Ishikawa (cell line): ENCODE data around the gene AKR7A3.

Experiments used
- CEBPB ChIP-seq: IDR thresholded peaks from 2 replicates; pipeline ENCODE4 v1.6.1; 2012
- CREB1 ChIP-seq: IDR thresholded peaks from 2 replicates; pipeline ENCODE4 v1.6.1; 2012; ENCODE audit warnings: low read depth
- EGR1 ChIP-seq: IDR thresholded peaks from 2 replicates; pipeline ENCODE4 v1.6.1; 2012
- EP300 ChIP-seq: IDR thresholded peaks from 2 replicates; pipeline ENCODE4 v1.6.1; 2012; ENCODE audit warnings: borderline replicate concordance
- FOXM1 ChIP-seq: IDR thresholded peaks from 2 replicates; pipeline ENCODE4 v1.6.1; 2012; ENCODE audit warnings: low read depth, borderline replicate concordance
- NFIC ChIP-seq: IDR thresholded peaks from 2 replicates; pipeline ENCODE4 v1.6.1; 2012
- RAD21 ChIP-seq: IDR thresholded peaks from 2 replicates; pipeline ENCODE4 v1.6.1; 2012; ENCODE audit warnings: low read depth
- TAF1 ChIP-seq: IDR thresholded peaks from 2 replicates; pipeline ENCODE4 v1.6.1; 2012; ENCODE audit warnings: low read depth, mild to moderate bottlenecking
- TCF12 ChIP-seq: IDR thresholded peaks from 2 replicates; pipeline ENCODE4 v1.6.1; 2012; ENCODE audit warnings: low read depth
- TEAD4 ChIP-seq: IDR thresholded peaks from 2 replicates; pipeline ENCODE4 v1.6.1; 2012
- USF1 ChIP-seq: IDR thresholded peaks from 2 replicates; pipeline ENCODE4 v1.6.1; 2012
- YY1 ChIP-seq: IDR thresholded peaks from 2 replicates; pipeline ENCODE4 v1.6.1; 2012; ENCODE audit warnings: low read depth
- ZBTB7A ChIP-seq: IDR thresholded peaks from 2 replicates; pipeline ENCODE4 v1.6.1; 2012; ENCODE audit warnings: low read depth
- TF ChIP-seq, protein P1 (sequence below): IDR thresholded peaks from 2 replicates; pipeline ENCODE4 v1.6.1; 2012; ENCODE audit warnings: low read depth, mild to moderate bottlenecking
- TF ChIP-seq, protein P2 (sequence below): IDR thresholded peaks from 2 replicates; pipeline ENCODE4 v1.6.1; 2012

The AKR7A3 gene

DNA sequence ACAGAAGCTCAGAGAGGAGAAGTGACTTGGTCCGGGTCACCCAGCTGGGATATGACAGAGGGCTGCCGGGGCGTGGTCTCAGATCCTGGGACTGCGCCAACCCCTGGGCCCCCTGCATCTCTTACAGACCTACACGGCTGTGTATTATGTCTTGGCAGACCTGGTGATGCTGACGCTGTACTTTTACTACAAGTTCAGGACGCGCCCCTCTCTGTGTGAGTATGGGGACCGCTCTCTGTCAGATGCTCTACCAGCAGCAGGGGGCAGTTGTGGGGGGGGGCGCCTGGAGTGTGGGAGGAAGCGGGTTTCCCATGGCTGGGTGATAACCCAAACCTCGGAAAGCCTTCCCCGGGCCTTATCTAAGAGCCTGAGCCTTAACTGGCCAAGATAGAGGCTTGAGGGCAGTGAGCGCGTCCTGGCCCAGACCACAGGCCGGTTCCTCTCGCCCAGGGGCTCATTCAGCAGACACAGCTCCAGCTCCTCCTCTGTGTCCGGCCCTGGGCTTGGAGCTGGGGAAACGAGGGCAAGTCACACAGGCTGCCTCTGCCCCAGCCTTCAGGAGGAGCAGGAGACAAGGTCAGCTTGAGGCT lies 36.9 kb upstream of the AKR7A3 start:
- TF ChIP-seq, protein P1, sequence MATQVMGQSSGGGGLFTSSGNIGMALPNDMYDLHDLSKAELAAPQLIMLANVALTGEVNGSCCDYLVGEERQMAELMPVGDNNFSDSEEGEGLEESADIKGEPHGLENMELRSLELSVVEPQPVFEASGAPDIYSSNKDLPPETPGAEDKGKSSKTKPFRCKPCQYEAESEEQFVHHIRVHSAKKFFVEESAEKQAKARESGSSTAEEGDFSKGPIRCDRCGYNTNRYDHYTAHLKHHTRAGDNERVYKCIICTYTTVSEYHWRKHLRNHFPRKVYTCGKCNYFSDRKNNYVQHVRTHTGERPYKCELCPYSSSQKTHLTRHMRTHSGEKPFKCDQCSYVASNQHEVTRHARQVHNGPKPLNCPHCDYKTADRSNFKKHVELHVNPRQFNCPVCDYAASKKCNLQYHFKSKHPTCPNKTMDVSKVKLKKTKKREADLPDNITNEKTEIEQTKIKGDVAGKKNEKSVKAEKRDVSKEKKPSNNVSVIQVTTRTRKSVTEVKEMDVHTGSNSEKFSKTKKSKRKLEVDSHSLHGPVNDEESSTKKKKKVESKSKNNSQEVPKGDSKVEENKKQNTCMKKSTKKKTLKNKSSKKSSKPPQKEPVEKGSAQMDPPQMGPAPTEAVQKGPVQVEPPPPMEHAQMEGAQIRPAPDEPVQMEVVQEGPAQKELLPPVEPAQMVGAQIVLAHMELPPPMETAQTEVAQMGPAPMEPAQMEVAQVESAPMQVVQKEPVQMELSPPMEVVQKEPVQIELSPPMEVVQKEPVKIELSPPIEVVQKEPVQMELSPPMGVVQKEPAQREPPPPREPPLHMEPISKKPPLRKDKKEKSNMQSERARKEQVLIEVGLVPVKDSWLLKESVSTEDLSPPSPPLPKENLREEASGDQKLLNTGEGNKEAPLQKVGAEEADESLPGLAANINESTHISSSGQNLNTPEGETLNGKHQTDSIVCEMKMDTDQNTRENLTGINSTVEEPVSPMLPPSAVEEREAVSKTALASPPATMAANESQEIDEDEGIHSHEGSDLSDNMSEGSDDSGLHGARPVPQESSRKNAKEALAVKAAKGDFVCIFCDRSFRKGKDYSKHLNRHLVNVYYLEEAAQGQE = no peak
- TF ChIP-seq USF1 (no peak), CEBPB (no peak), TAF1 (no peak), TEAD4 (no peak), TCF12 (no peak), NFIC (no peak), YY1 (no peak), FOXM1 (no peak), CREB1 (no peak), EP300 (no peak), EGR1 (no peak), RAD21 (no peak), ZBTB7A (no peak)
- TF ChIP-seq, protein P2, sequence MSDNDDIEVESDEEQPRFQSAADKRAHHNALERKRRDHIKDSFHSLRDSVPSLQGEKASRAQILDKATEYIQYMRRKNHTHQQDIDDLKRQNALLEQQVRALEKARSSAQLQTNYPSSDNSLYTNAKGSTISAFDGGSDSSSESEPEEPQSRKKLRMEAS = no peak

- TF ChIP-seq, protein P2 = no peak
- TF ChIP-seq NFIC (no peak), EGR1 (no peak), USF1 (no peak), TAF1 (no peak), CEBPB (no peak), TCF12 (no peak), CREB1 (no peak), ZBTB7A (no peak), FOXM1 (no peak), TEAD4 (no peak), EP300 (no peak), RAD21 (no peak), YY1 (no peak)
- TF ChIP-seq, protein P1 = no peak
These were observed 36.1 kb upstream of the AKR7A3 start for GRCh38 chr1:19324665-19324990.

DNA sequence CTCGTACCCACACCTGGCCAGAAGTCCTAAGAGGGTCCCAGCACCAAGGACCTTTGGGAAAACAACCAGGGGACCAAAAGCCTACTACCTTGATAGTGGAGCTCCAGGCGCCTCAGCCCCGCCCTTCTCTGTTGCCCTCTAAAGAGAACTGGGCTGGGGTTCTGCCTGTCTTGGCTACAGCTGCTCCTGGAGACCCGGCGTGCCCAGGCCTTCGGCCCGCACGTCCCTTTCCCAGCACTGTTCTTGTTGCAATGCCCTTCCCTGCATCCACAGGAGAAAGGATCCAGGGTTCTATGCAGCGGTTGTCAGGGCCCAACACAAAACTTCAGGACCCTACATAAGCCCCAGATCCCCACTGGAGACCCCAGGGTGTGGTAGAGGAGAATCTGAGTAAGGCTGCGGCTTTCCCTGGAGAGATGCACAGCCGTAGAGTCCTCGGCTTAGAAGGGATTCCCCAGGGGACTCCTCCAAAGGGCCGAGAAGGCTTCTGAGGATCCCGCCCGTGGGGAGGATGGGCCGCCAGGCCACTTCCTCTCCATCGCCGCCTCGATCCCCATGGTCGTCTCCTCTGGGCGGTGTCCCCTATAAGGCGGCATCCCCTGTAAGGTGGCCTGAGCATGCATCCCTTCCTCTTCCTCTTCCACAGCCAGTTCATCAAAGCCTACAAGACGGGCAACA lies 35.6 kb upstream of the AKR7A3 start:
- TF ChIP-seq FOXM1 (no peak), RAD21 (no peak), TAF1 (no peak), CREB1 (no peak), ZBTB7A (no peak), EGR1 (no peak), CEBPB (no peak), YY1 (no peak), NFIC (no peak), EP300 (no peak), USF1 (no peak), TEAD4 (no peak), TCF12 (no peak)
- TF ChIP-seq, protein P2 = no peak
- TF ChIP-seq, protein P1 = no peak
